NB4 (cell line): ENCODE data around the gene PREP.

Experiments
- POLR2A ChIP-seq: IDR thresholded peaks from 2 replicates; pipeline ENCODE4 v1.6.1; 2011; ENCODE audit warnings: mild to moderate bottlenecking; ENCODE audit not compliant: insufficient read length; ENCODE audit errors: extremely low read depth
- TF ChIP-seq, protein P1 (sequence below): IDR thresholded peaks from one replicate; pipeline ENCODE4 v1.5.1; 2012; ENCODE audit warnings: low read depth, low read length
- TF ChIP-seq, protein P2 (sequence below): IDR thresholded peaks from 2 replicates; pipeline ENCODE4 v1.6.1; 2011; ENCODE audit warnings: low read depth, low read length

- no peak for TF ChIP-seq POLR2A
- TF ChIP-seq, protein P1, sequence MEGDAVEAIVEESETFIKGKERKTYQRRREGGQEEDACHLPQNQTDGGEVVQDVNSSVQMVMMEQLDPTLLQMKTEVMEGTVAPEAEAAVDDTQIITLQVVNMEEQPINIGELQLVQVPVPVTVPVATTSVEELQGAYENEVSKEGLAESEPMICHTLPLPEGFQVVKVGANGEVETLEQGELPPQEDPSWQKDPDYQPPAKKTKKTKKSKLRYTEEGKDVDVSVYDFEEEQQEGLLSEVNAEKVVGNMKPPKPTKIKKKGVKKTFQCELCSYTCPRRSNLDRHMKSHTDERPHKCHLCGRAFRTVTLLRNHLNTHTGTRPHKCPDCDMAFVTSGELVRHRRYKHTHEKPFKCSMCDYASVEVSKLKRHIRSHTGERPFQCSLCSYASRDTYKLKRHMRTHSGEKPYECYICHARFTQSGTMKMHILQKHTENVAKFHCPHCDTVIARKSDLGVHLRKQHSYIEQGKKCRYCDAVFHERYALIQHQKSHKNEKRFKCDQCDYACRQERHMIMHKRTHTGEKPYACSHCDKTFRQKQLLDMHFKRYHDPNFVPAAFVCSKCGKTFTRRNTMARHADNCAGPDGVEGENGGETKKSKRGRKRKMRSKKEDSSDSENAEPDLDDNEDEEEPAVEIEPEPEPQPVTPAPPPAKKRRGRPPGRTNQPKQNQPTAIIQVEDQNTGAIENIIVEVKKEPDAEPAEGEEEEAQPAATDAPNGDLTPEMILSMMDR, result no peak
- TF ChIP-seq, protein P2, sequence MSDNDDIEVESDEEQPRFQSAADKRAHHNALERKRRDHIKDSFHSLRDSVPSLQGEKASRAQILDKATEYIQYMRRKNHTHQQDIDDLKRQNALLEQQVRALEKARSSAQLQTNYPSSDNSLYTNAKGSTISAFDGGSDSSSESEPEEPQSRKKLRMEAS, result no peak
Observed at GRCh38 chr6:105320765-105321164, 82.1 kb downstream of the PREP start.
